OCI-LY3 (cell line): ENCODE results near the gene CHST11.

Source experiments
- H2AFZ ChIP-seq: fragments of 200-600, 300-600 bp; shearing (Covaris generic); 2 replicates; pipeline ENCODE4 v1.6.0; 2014; ENCODE audit warnings: antibody characterized with exemption, low read depth, low read length
- H3K27ac ChIP-seq: fragments of 200-600, 300-600 bp; sonication (generic); 2 replicates; pipeline ENCODE4 v1.5.1; 2014; ENCODE audit warnings: mild to moderate bottlenecking, low read length, moderate library complexity, mixed read lengths
- H3K27me3 ChIP-seq: fragments of 200-600, 300-600 bp; sonication (generic); 2 replicates; pipeline ENCODE4 v1.6.1; 2014; ENCODE audit warnings: low read depth, low read length, mixed read lengths
- H3K36me3 ChIP-seq: fragments of 200-600, 300-600 bp; sonication (generic); replicated peaks from 2 replicates; pipeline ENCODE3; 2014; ENCODE audit warnings: low read depth, low read length, mixed read lengths
- H3K4me1 ChIP-seq: fragments of 300-600, 200-600 bp; sonication (generic); 2 replicates; pipeline ENCODE4 v1.6.1; 2014; ENCODE audit warnings: low read length, mixed read lengths
- H3K4me2 ChIP-seq: fragments of 200-600, 300-600 bp; sonication (generic); 2 replicates; pipeline ENCODE4 v1.6.1; 2014; ENCODE audit warnings: low read length, mixed read lengths
- H3K4me3 ChIP-seq: fragments of 300-600, 200-600 bp; sonication (generic); 2 replicates; pipeline ENCODE4 v1.5.1; 2014; ENCODE audit warnings: antibody characterized with exemption, mild to moderate bottlenecking, low read length, moderate library complexity
- H3K79me2 ChIP-seq: fragments of 300-600, 200-600 bp; shearing (Covaris generic); 2 replicates; pipeline ENCODE4 v1.6.1; 2014; ENCODE audit warnings: mild to moderate bottlenecking, low read length, mixed read lengths
- H3K9ac ChIP-seq: fragments of 300-600, 200-600 bp; shearing (Covaris generic); 2 replicates; pipeline ENCODE4 v1.6.0; 2014; ENCODE audit warnings: mild to moderate bottlenecking, low read length, moderate library complexity
- H3K9me3 ChIP-seq: fragments of 200-600, 300-600 bp; shearing (Covaris generic); 2 replicates; pipeline ENCODE4 v1.6.1; 2014; ENCODE audit warnings: low read length, mixed read lengths; ENCODE audit not compliant: insufficient read depth
- H4K20me1 ChIP-seq: fragments of 200-600, 300-600 bp; sonication (generic); 2 replicates; pipeline ENCODE4 v1.6.1; 2016; ENCODE audit warnings: low read length, mixed read lengths; ENCODE audit not compliant: insufficient read depth
- CTCF ChIP-seq: fragments of 200-600, 300-600 bp; sonication (generic); IDR thresholded peaks from 2 replicates; pipeline ENCODE4 v1.5.1; 2014; ENCODE audit warnings: antibody characterized with exemption, low read length, low read depth
- EZH2phosphoT487 ChIP-seq: fragments of 200-600 bp; shearing (Covaris generic); IDR thresholded peaks from 2 replicates; pipeline ENCODE4 v1.6.1; 2018; ENCODE audit warnings: antibody characterized with exemption, mixed run types, low read depth

Gene CHST11

GRCh38 chr12:104662203-104662602 is 205.5 kb downstream of the CHST11 start:
- H2AFZ ChIP-seq: no peak overlapping the region
- no peaks in the 10 kb centered on the region for H4K20me1 ChIP-seq
- no peaks in the 10 kb centered on the region for H3K9me3 ChIP-seq
- no peaks in the 10 kb centered on the region for H3K4me1 ChIP-seq
- no peak overlapping the region for H3K4me2 ChIP-seq
- no peaks in the 10 kb centered on the region for H3K79me2 ChIP-seq
- H3K27ac ChIP-seq: no peak overlapping the region
- H3K4me3 ChIP-seq: no peak overlapping the region
- TF ChIP-seq EZH2phosphoT487: no peak
- no peak for TF ChIP-seq CTCF
- H3K27me3 ChIP-seq: no peaks in the 10 kb centered on the region
- no peaks in the 10 kb centered on the region for H3K36me3 ChIP-seq
- H3K9ac ChIP-seq: no peak overlapping the region

- H3K4me1 ChIP-seq: no peaks in the 10 kb centered on the region
- no peaks in the 10 kb centered on the region for H3K9me3 ChIP-seq
- TF ChIP-seq EZH2phosphoT487 (no peak), CTCF (no peak)
- no peaks in the 10 kb centered on the region for H3K36me3 ChIP-seq
- H3K9ac ChIP-seq: no peak overlapping the region
- no peak overlapping the region for H3K27ac ChIP-seq
- no peaks in the 10 kb centered on the region for H3K27me3 ChIP-seq
- no peak overlapping the region for H3K4me3 ChIP-seq
- no peak overlapping the region for H2AFZ ChIP-seq
- no peak overlapping the region for H3K4me2 ChIP-seq
- no peaks in the 10 kb centered on the region for H3K79me2 ChIP-seq
- no peaks in the 10 kb centered on the region for H4K20me1 ChIP-seq
Measured at GRCh38 chr12:104662908-104663307, 206.2 kb downstream of the CHST11 start.

- no peak overlapping the region for H3K4me2 ChIP-seq
- no peaks in the 10 kb centered on the region for H3K27me3 ChIP-seq
- no peaks in the 10 kb centered on the region for H4K20me1 ChIP-seq
- H3K9ac ChIP-seq: no peak overlapping the region
- H3K4me1 ChIP-seq: peaks cover 2% of the 10 kb centered on the region
- TF ChIP-seq EZH2phosphoT487: no peak
- no peak for TF ChIP-seq CTCF
- no peak overlapping the region for H3K4me3 ChIP-seq
- H3K36me3 ChIP-seq: no peaks in the 10 kb centered on the region
- H3K9me3 ChIP-seq: no peaks in the 10 kb centered on the region
- H3K27ac ChIP-seq: no peak overlapping the region
- H2AFZ ChIP-seq: no peak overlapping the region
- no peaks in the 10 kb centered on the region for H3K79me2 ChIP-seq
Measured at GRCh38 chr12:104664351-104664750, 207.6 kb downstream of the CHST11 start.

- no peaks in the 10 kb centered on the region for H3K79me2 ChIP-seq
- H3K4me3 ChIP-seq: no peak overlapping the region
- H3K4me2 ChIP-seq: no peak overlapping the region
- H2AFZ ChIP-seq: no peak overlapping the region
- H4K20me1 ChIP-seq: no peaks in the 10 kb centered on the region
- no peak overlapping the region for H3K27ac ChIP-seq
- H3K27me3 ChIP-seq: no peaks in the 10 kb centered on the region
- H3K9ac ChIP-seq: no peak overlapping the region
- no peaks in the 10 kb centered on the region for H3K9me3 ChIP-seq
- H3K36me3 ChIP-seq: no peaks in the 10 kb centered on the region
- TF ChIP-seq EZH2phosphoT487 (no peak), CTCF (no peak)
- peaks cover 12% of the 10 kb centered on the region for H3K4me1 ChIP-seq
Measured at GRCh38 chr12:104665296-104665695, 208.5 kb downstream of the CHST11 start.
